Liver (tissue), 3 donors: ENCODE data around the gene TIGD1.

Experiments used
- EGR1 ChIP-seq, 2 donors: IDR thresholded peaks; 2 replicates each; pipeline ENCODE4 v1.6.1; 2016 to 2018; ENCODE audit warnings: antibody characterized with exemption in 2 of 2, low read depth in 2 of 2
- RAD21 ChIP-seq, 2 donors: IDR thresholded peaks; 2 replicates each; pipeline ENCODE4 v1.6.1; 2016; ENCODE audit warnings: antibody characterized with exemption in 2 of 2, mild to moderate bottlenecking in 2 of 2
- SP1 ChIP-seq: IDR thresholded peaks from 2 replicates; pipeline ENCODE4 v1.6.1; 2018; ENCODE audit warnings: antibody characterized with exemption, mild to moderate bottlenecking
- TAF1 ChIP-seq: conservative IDR thresholded peaks from 2 replicates; pipeline ENCODE4 v1.6.1; 2016; ENCODE audit warnings: antibody characterized with exemption, mild to moderate bottlenecking
- YY1 ChIP-seq: IDR thresholded peaks from 2 replicates; pipeline ENCODE4 v1.6.1; 2016; ENCODE audit warnings: antibody characterized with exemption, mild to moderate bottlenecking
- TF ChIP-seq, protein P1 (sequence below): fragments of 150-350 bp; IDR thresholded peaks from 2 replicates; pipeline ENCODE4 v1.5.1; 2017; ENCODE audit warnings: improper control_type of control experiment, low read depth, low read length; ENCODE audit not compliant: missing input control
- TF ChIP-seq, protein P2 (sequence below): IDR thresholded peaks from 2 replicates; pipeline ENCODE4 v1.6.1; 2016; ENCODE audit warnings: antibody characterized with exemption
- TF ChIP-seq, protein P3 (sequence below): IDR thresholded peaks from 2 replicates; pipeline ENCODE4 v1.6.1; 2016; ENCODE audit warnings: antibody characterized with exemption
- TF ChIP-seq, protein P4 (sequence below): IDR thresholded peaks from 2 replicates; pipeline ENCODE4 v1.6.1; 2016; ENCODE audit warnings: antibody characterized with exemption, mild to moderate bottlenecking
- TF ChIP-seq, protein P5 (sequence below): IDR thresholded peaks from 2 replicates; pipeline ENCODE4 v1.6.1; 2016; ENCODE audit warnings: antibody characterized with exemption
- donor health status: healthy.
- donor health status: healthy.

DNA sequence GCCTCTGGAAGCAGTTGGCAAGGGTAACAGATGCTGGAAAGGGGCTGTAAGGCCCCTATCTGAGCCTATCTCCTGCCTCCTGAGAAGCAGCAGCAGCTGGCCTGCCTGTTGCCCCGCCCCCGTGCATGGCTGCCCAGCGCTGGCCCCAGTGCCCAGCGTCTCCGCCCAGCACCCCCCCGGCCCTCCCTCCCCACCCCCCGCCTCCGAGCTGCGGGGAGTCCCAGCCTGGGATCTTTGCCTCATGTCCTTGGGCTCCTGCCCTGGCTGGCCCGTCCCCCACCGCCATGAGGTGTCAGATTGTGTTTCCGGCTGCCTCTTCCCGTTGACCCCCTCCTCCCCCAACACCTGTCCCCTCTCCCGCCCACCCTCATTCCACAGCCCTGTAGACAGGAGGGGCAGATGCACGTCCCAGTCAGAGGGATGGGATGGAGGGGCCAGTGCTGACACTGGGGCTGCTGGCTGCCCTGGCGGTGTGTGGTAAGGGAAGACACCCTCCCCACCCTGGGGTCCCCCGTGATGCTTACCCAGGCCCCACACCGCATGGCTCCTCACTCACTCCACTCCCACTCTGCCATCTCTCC is 24.5 kb downstream of the TIGD1 start, which contains the start of gene CHRND:
- TF ChIP-seq, protein P1, sequence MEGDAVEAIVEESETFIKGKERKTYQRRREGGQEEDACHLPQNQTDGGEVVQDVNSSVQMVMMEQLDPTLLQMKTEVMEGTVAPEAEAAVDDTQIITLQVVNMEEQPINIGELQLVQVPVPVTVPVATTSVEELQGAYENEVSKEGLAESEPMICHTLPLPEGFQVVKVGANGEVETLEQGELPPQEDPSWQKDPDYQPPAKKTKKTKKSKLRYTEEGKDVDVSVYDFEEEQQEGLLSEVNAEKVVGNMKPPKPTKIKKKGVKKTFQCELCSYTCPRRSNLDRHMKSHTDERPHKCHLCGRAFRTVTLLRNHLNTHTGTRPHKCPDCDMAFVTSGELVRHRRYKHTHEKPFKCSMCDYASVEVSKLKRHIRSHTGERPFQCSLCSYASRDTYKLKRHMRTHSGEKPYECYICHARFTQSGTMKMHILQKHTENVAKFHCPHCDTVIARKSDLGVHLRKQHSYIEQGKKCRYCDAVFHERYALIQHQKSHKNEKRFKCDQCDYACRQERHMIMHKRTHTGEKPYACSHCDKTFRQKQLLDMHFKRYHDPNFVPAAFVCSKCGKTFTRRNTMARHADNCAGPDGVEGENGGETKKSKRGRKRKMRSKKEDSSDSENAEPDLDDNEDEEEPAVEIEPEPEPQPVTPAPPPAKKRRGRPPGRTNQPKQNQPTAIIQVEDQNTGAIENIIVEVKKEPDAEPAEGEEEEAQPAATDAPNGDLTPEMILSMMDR: no peak
- TF ChIP-seq, protein P2, sequence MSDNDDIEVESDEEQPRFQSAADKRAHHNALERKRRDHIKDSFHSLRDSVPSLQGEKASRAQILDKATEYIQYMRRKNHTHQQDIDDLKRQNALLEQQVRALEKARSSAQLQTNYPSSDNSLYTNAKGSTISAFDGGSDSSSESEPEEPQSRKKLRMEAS: no peak
- TF ChIP-seq EGR1 (IDR thresholded peaks at IDR 0.05; ENCODE audit: low read depth in 2 of 2): no peak
- TF ChIP-seq, protein P3, sequence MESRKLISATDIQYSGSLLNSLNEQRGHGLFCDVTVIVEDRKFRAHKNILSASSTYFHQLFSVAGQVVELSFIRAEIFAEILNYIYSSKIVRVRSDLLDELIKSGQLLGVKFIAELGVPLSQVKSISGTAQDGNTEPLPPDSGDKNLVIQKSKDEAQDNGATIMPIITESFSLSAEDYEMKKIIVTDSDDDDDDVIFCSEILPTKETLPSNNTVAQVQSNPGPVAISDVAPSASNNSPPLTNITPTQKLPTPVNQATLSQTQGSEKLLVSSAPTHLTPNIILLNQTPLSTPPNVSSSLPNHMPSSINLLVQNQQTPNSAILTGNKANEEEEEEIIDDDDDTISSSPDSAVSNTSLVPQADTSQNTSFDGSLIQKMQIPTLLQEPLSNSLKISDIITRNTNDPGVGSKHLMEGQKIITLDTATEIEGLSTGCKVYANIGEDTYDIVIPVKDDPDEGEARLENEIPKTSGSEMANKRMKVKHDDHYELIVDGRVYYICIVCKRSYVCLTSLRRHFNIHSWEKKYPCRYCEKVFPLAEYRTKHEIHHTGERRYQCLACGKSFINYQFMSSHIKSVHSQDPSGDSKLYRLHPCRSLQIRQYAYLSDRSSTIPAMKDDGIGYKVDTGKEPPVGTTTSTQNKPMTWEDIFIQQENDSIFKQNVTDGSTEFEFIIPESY: no peak
- no peak for TF ChIP-seq RAD21 (IDR thresholded peaks at IDR 0.05)
- TF ChIP-seq, protein P4, sequence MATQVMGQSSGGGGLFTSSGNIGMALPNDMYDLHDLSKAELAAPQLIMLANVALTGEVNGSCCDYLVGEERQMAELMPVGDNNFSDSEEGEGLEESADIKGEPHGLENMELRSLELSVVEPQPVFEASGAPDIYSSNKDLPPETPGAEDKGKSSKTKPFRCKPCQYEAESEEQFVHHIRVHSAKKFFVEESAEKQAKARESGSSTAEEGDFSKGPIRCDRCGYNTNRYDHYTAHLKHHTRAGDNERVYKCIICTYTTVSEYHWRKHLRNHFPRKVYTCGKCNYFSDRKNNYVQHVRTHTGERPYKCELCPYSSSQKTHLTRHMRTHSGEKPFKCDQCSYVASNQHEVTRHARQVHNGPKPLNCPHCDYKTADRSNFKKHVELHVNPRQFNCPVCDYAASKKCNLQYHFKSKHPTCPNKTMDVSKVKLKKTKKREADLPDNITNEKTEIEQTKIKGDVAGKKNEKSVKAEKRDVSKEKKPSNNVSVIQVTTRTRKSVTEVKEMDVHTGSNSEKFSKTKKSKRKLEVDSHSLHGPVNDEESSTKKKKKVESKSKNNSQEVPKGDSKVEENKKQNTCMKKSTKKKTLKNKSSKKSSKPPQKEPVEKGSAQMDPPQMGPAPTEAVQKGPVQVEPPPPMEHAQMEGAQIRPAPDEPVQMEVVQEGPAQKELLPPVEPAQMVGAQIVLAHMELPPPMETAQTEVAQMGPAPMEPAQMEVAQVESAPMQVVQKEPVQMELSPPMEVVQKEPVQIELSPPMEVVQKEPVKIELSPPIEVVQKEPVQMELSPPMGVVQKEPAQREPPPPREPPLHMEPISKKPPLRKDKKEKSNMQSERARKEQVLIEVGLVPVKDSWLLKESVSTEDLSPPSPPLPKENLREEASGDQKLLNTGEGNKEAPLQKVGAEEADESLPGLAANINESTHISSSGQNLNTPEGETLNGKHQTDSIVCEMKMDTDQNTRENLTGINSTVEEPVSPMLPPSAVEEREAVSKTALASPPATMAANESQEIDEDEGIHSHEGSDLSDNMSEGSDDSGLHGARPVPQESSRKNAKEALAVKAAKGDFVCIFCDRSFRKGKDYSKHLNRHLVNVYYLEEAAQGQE: no peak
- no peak for TF ChIP-seq YY1
- no peak for TF ChIP-seq TAF1
- TF ChIP-seq, protein P5, sequence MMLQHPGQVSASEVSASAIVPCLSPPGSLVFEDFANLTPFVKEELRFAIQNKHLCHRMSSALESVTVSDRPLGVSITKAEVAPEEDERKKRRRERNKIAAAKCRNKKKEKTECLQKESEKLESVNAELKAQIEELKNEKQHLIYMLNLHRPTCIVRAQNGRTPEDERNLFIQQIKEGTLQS: no peak
- TF ChIP-seq SP1: no peak
